Central memory CD8-positive, alpha-beta T cell (primary cell): ENCODE results near the gene OLFML1.

Experiments
- ATAC-seq: fragments of 150-1000 bp; cut with Tn5 transposase; replicated peaks from 2 replicates; pipeline ENCODE4 v1.10.0; 2022; ENCODE audit warnings: mild to moderate bottlenecking, moderate FRiP score, moderate number of reproducible peaks; ENCODE audit not compliant: poor library complexity, severe bottlenecking; ENCODE audit errors: extremely low read depth
- DNase-seq, 2 donors: peaks; one replicate each; pipeline ENCODE4 v3.0.0; 2021; ENCODE audit warnings: low spot score in 2 of 2
- H3K27ac Mint-ChIP-seq: one replicate; pipeline ENCODE4 v1.8.0; 2022; ENCODE audit warnings: low read depth, mild to moderate bottlenecking, moderate library complexity, mixed read lengths
- H3K27me3 Mint-ChIP-seq: one replicate; pipeline ENCODE4 v1.8.0; 2022; ENCODE audit warnings: mixed read lengths
- H3K36me3 Mint-ChIP-seq: one replicate; pipeline ENCODE4 v1.8.0; 2022; ENCODE audit warnings: mild to moderate bottlenecking, moderate library complexity, mixed read lengths; ENCODE audit not compliant: insufficient read depth
- H3K4me1 Mint-ChIP-seq: one replicate; pipeline ENCODE4 v1.8.0; 2022; ENCODE audit warnings: mixed read lengths
- H3K4me3 Mint-ChIP-seq: one replicate; pipeline ENCODE4 v1.8.0; 2022; ENCODE audit warnings: mild to moderate bottlenecking, moderate library complexity, mixed read lengths
- H3K9me3 Mint-ChIP-seq: one replicate; pipeline ENCODE4 v1.8.0; 2022; ENCODE audit warnings: mixed read lengths

OLFML1 gene

GRCh38 chr11:7518811-7519562 is 33.7 kb downstream of the OLFML1 start:
- Mint-ChIP-seq H3K27ac (no peak overlapping the region), H3K27me3 (no peaks in the 10 kb centered on the region), H3K36me3 (peaks cover 2% of the 10 kb centered on the region), H3K4me1 (peaks cover 22% of the 10 kb centered on the region), H3K4me3 (no peak overlapping the region), H3K9me3 (no peaks in the 10 kb centered on the region)
- ATAC-seq (no peak), DNase-seq (no peak)

GRCh38 chr11:7520011-7520942 is 35.0 kb downstream of the OLFML1 start:
- H3K4me3 Mint-ChIP-seq: no peak overlapping the region
- H3K9me3 Mint-ChIP-seq: no peaks in the 10 kb centered on the region
- H3K36me3 Mint-ChIP-seq: no peaks in the 10 kb centered on the region
- H3K27ac Mint-ChIP-seq: no peak overlapping the region
- H3K4me1 Mint-ChIP-seq: peaks cover 21% of the 10 kb centered on the region
- DNase-seq (no peak), ATAC-seq (no peak)
- no peaks in the 10 kb centered on the region for H3K27me3 Mint-ChIP-seq

- Mint-ChIP-seq H3K4me3 (no peak overlapping the region), H3K27ac (no peak overlapping the region), H3K4me1 (peaks cover 19% of the 10 kb centered on the region), H3K36me3 (no peaks in the 10 kb centered on the region), H3K9me3 (no peaks in the 10 kb centered on the region), H3K27me3 (no peaks in the 10 kb centered on the region)
- ATAC-seq (no peak), DNase-seq (no peak)
Observed at GRCh38 chr11:7520981-7521487, 35.7 kb downstream of the OLFML1 start.

- no peaks in the 10 kb centered on the region for H3K9me3 Mint-ChIP-seq
Observed at GRCh38 chr11:7522121-7522520, 36.8 kb downstream of the OLFML1 start.

GRCh38 chr11:7522546-7522945 is 37.2 kb downstream of the OLFML1 start:
- DNase-seq (no peak), ATAC-seq (no peak)
- no peaks in the 10 kb centered on the region for H3K27me3 Mint-ChIP-seq
- no peaks in the 10 kb centered on the region for H3K36me3 Mint-ChIP-seq
- H3K9me3 Mint-ChIP-seq: no peaks in the 10 kb centered on the region
- H3K4me1 Mint-ChIP-seq: peaks cover 19% of the 10 kb centered on the region
- no peak overlapping the region for H3K27ac Mint-ChIP-seq
- no peak overlapping the region for H3K4me3 Mint-ChIP-seq

More at GRCh38 chr11:7522121-7522520, 36.8 kb downstream of the OLFML1 start:
- no peak for ATAC-seq
- Mint-ChIP-seq H3K36me3 (no peaks in the 10 kb centered on the region), H3K4me3 (no peak overlapping the region), H3K27ac (no peak overlapping the region), H3K4me1 (peaks cover 18% of the 10 kb centered on the region), H3K27me3 (no peaks in the 10 kb centered on the region)
- no peak for DNase-seq

GRCh38 chr11:7523416-7524210 is 38.3 kb downstream of the OLFML1 start:
- Mint-ChIP-seq H3K27ac (no peak overlapping the region), H3K4me1 (peaks cover 29% of the 10 kb centered on the region), H3K36me3 (no peaks in the 10 kb centered on the region), H3K27me3 (no peaks in the 10 kb centered on the region), H3K4me3 (no peak overlapping the region), H3K9me3 (no peaks in the 10 kb centered on the region)
- ATAC-seq (no peak), DNase-seq (no peak)

- no peaks in the 10 kb centered on the region for H3K9me3 Mint-ChIP-seq
- H3K4me1 Mint-ChIP-seq: peaks cover 30% of the 10 kb centered on the region
Observed at GRCh38 chr11:7524462-7525235, 39.3 kb downstream of the OLFML1 start.

GRCh38 chr11:7525424-7525823 is 40.1 kb downstream of the OLFML1 start:
- Mint-ChIP-seq H3K4me3 (no peak overlapping the region), H3K36me3 (no peaks in the 10 kb centered on the region), H3K27me3 (no peaks in the 10 kb centered on the region), H3K27ac (no peak overlapping the region), H3K4me1 (peaks cover 30% of the 10 kb centered on the region), H3K9me3 (no peaks in the 10 kb centered on the region)
- no peak for DNase-seq
- no peak for ATAC-seq

More at GRCh38 chr11:7524462-7525235, 39.3 kb downstream of the OLFML1 start:
- ATAC-seq (no peak), DNase-seq (no peak)
- H3K4me3 Mint-ChIP-seq: no peak overlapping the region
- H3K27ac Mint-ChIP-seq: no peak overlapping the region
- H3K36me3 Mint-ChIP-seq: no peaks in the 10 kb centered on the region
- no peaks in the 10 kb centered on the region for H3K27me3 Mint-ChIP-seq

- DNase-seq: no peak
- ATAC-seq: peak; percentile 91
- Mint-ChIP-seq H3K9me3 (no peaks in the 10 kb centered on the region), H3K27me3 (no peaks in the 10 kb centered on the region), H3K4me3 (peak overlapping the region; percentile 46), H3K36me3 (no peaks in the 10 kb centered on the region), H3K27ac (no peak overlapping the region), H3K4me1 (peaks cover 30% of the 10 kb centered on the region)
Observed at GRCh38 chr11:7527029-7527428, 41.7 kb downstream of the OLFML1 start.

- no peak for DNase-seq
- no peak for ATAC-seq
- Mint-ChIP-seq H3K4me3 (no peak overlapping the region), H3K9me3 (no peaks in the 10 kb centered on the region), H3K27ac (no peak overlapping the region), H3K4me1 (peaks cover 30% of the 10 kb centered on the region), H3K36me3 (no peaks in the 10 kb centered on the region), H3K27me3 (no peaks in the 10 kb centered on the region)
Observed at GRCh38 chr11:7528514-7529049, 43.3 kb downstream of the OLFML1 start.

GRCh38 chr11:7530013-7530640 is 44.8 kb downstream of the OLFML1 start:
- H3K9me3 Mint-ChIP-seq: no peaks in the 10 kb centered on the region
- no peaks in the 10 kb centered on the region for H3K36me3 Mint-ChIP-seq
- no peak overlapping the region for H3K4me3 Mint-ChIP-seq
- DNase-seq: no peak
- ATAC-seq: no peak
- peaks cover 20% of the 10 kb centered on the region for H3K4me1 Mint-ChIP-seq
- peaks cover 6% of the 10 kb centered on the region for H3K27me3 Mint-ChIP-seq
- no peak overlapping the region for H3K27ac Mint-ChIP-seq
